Measurements from ENCODE around the gene CCDC6.
"Not testable (repeated sequence)": the region's sequence is repeated elsewhere in the genome, so short reads cannot be mapped to it uniquely, and the experiment has no call there.

Gene CCDC6

GRCh38 chr10:59779756-59780533 is 126.4 kb downstream of the CCDC6 start:
- FAIRE-seq (no peak), DNase-seq (ENCODE audit: insufficient read length, low spot score) (no peak)

- no peak for DNase-seq (ENCODE audit: insufficient read length, low spot score)
- no peak for FAIRE-seq
These were observed 131.9 kb downstream of the CCDC6 start for GRCh38 chr10:59774451-59774850.

- FAIRE-seq: no peak
These were observed 133.3 kb downstream of the CCDC6 start for GRCh38 chr10:59773088-59773487.

GRCh38 chr10:59771162-59771807 is 135.1 kb downstream of the CCDC6 start:
- FAIRE-seq (no peak), DNase-seq (ENCODE audit: insufficient read length, low spot score) (no peak)

More at GRCh38 chr10:59773088-59773487, 133.3 kb downstream of the CCDC6 start:
- no peak for DNase-seq (ENCODE audit: insufficient read length, low spot score)

- no peak for FAIRE-seq
- DNase-seq (ENCODE audit: insufficient read length, low spot score): no peak
These were observed 135.7 kb downstream of the CCDC6 start for GRCh38 chr10:59770689-59771088.

GRCh38 chr10:59762505-59762904 is 143.9 kb downstream of the CCDC6 start:
- DNase-seq (ENCODE audit: insufficient read length, low spot score) (no peak), FAIRE-seq (no peak)

- DNase-seq (ENCODE audit: insufficient read length, low spot score) (no peak), FAIRE-seq (no peak)
These were observed 148.4 kb downstream of the CCDC6 start for GRCh38 chr10:59757966-59758365.

- no peak for DNase-seq (ENCODE audit: insufficient read length, low spot score)
- no peak for FAIRE-seq
These were observed 151.4 kb downstream of the CCDC6 start for GRCh38 chr10:59754951-59755350.

- FAIRE-seq: no peak
- DNase-seq (ENCODE audit: insufficient read length, low spot score): no peak
These were observed 153.1 kb downstream of the CCDC6 start, which contains the start of gene MRLN for GRCh38 chr10:59753267-59753666. Gene MRLN (minus strand): TSS chr10:59753455.

- FAIRE-seq: no peak
- DNase-seq (ENCODE audit: insufficient read length, low spot score): no peak
These were observed 153.9 kb downstream of the CCDC6 start for GRCh38 chr10:59752278-59752940.

- no peak for DNase-seq (ENCODE audit: insufficient read length, low spot score)
- no peak for FAIRE-seq
These were observed 156.0 kb downstream of the CCDC6 start for GRCh38 chr10:59750155-59750945.

GRCh38 chr10:59748834-59749233 is 157.5 kb downstream of the CCDC6 start:
- FAIRE-seq (no peak), DNase-seq (ENCODE audit: insufficient read length, low spot score) (peak; percentile 9)

GRCh38 chr10:59745163-59745650 is 161.1 kb downstream of the CCDC6 start:
- FAIRE-seq (no peak), DNase-seq (ENCODE audit: insufficient read length, low spot score) (no peak)

- DNase-seq (ENCODE audit: insufficient read length, low spot score); FAIRE-seq: not testable (repeated sequence)
These were observed 161.6 kb downstream of the CCDC6 start for GRCh38 chr10:59744762-59745161.

GRCh38 chr10:59744156-59744555 is 162.2 kb downstream of the CCDC6 start:
- not testable (repeated sequence) for FAIRE-seq; DNase-seq (ENCODE audit: insufficient read length, low spot score)

- DNase-seq (ENCODE audit: insufficient read length, low spot score) (no peak), FAIRE-seq (no peak)
These were observed 164.8 kb downstream of the CCDC6 start for GRCh38 chr10:59741583-59741982.

GRCh38 chr10:59741048-59741447 is 165.3 kb downstream of the CCDC6 start:
- DNase-seq (ENCODE audit: insufficient read length, low spot score): no peak
- FAIRE-seq: no peak

All from GM19239 (cell line).